AG08395 (cell line): ENCODE data around the gene PTPN22.

Experiments
- DNase-seq: peaks from one replicate; pipeline ENCODE4 v3.0.0; 2012; ENCODE audit warnings: mixed read lengths, low spot score

Gene PTPN22

GRCh38 chr1:113850127-113850796 lies 21.2 kb downstream of the PTPN22 start:
- no peak for DNase-seq

- no peak for DNase-seq
Observed at GRCh38 chr1:113849072-113849471, 22.4 kb downstream of the PTPN22 start.

- DNase-seq, result no peak
Observed at GRCh38 chr1:113846391-113847035, 25.0 kb downstream of the PTPN22 start.

- DNase-seq, result no peak
Observed at GRCh38 chr1:113836534-113836933, 35.0 kb downstream of the PTPN22 start.

GRCh38 chr1:113835686-113836290 lies 35.7 kb downstream of the PTPN22 start:
- peak; percentile 42 for DNase-seq

GRCh38 chr1:113834716-113835115 lies 36.8 kb downstream of the PTPN22 start:
- DNase-seq, result no peak

GRCh38 chr1:113830039-113830438 lies 41.5 kb downstream of the PTPN22 start:
- DNase-seq, result no peak

GRCh38 chr1:113821916-113822315 lies 49.6 kb downstream of the PTPN22 start:
- no peak for DNase-seq

GRCh38 chr1:113818578-113818977 lies 52.9 kb downstream of the PTPN22 start:
- DNase-seq, result no peak

GRCh38 chr1:113813218-113813617 lies 58.3 kb downstream of the PTPN22 start:
- no peak for DNase-seq

- DNase-seq, result no peak
Observed at GRCh38 chr1:113812661-113813135, 58.8 kb downstream of the PTPN22 start.

GRCh38 chr1:113811888-113812660 lies 59.4 kb downstream of the PTPN22 start, which contains the start of gene RSBN1:
RSBN1 (minus strand) TSS chr1:113812476; CDS start chr1:113812412, 64 bp downstream.
- peak; percentile 97 for DNase-seq

- DNase-seq, result peak; percentile 14
Observed at GRCh38 chr1:113811156-113811887, 60.2 kb downstream of the PTPN22 start.

GRCh38 chr1:113809670-113810602 lies 61.6 kb downstream of the PTPN22 start:
- no peak for DNase-seq

GRCh38 chr1:113808450-113809195 lies 62.9 kb downstream of the PTPN22 start:
- DNase-seq, result no peak

- no peak for DNase-seq
Observed at GRCh38 chr1:113805639-113806038, 65.9 kb downstream of the PTPN22 start.

GRCh38 chr1:113805256-113805531 lies 66.3 kb downstream of the PTPN22 start:
- no peak for DNase-seq

- peak; percentile 47 for DNase-seq
Observed at GRCh38 chr1:113804421-113805255, 66.9 kb downstream of the PTPN22 start.

GRCh38 chr1:113802367-113803007 lies 69.0 kb downstream of the PTPN22 start:
- no peak for DNase-seq
